Putamen (tissue), 1 donor: ENCODE measurements around the gene NWD2.

Source experiments
- DNase-seq: peaks from one replicate; pipeline ENCODE4 v3.0.0-alpha.2; 2016; ENCODE audit warnings: low spot score

The NWD2 gene

GRCh38 chr4:37304612-37305011 lies 60.1 kb downstream of the NWD2 start:
- DNase-seq = no peak

GRCh38 chr4:37305984-37306383 lies 61.4 kb downstream of the NWD2 start:
- DNase-seq = no peak

GRCh38 chr4:37317104-37317643 lies 72.6 kb downstream of the NWD2 start:
- DNase-seq = no peak

- DNase-seq = no peak
Observed at GRCh38 chr4:37320513-37321235, 76.1 kb downstream of the NWD2 start.

GRCh38 chr4:37322122-37322521 lies 77.6 kb downstream of the NWD2 start:
- DNase-seq = no peak

- peak; percentile 42 for DNase-seq
Observed at GRCh38 chr4:37324546-37324945, 80.0 kb downstream of the NWD2 start.

- no peak for DNase-seq
Observed at GRCh38 chr4:37326852-37327251, 82.3 kb downstream of the NWD2 start.

GRCh38 chr4:37338972-37339371 lies 94.4 kb downstream of the NWD2 start:
- no peak for DNase-seq

GRCh38 chr4:37358748-37359147 lies 114.2 kb downstream of the NWD2 start:
- no peak for DNase-seq

- DNase-seq = no peak
Observed at GRCh38 chr4:37359261-37359660, 114.7 kb downstream of the NWD2 start.

GRCh38 chr4:37365888-37366287 lies 121.3 kb downstream of the NWD2 start:
- DNase-seq = no peak

- DNase-seq = no peak
Observed at GRCh38 chr4:37367901-37368300, 123.4 kb downstream of the NWD2 start.

- no peak for DNase-seq
Observed at GRCh38 chr4:37370052-37370451, 125.5 kb downstream of the NWD2 start.

GRCh38 chr4:37381040-37381668 lies 136.6 kb downstream of the NWD2 start:
- DNase-seq = no peak

GRCh38 chr4:37383579-37384229 lies 139.2 kb downstream of the NWD2 start:
- DNase-seq = no peak

GRCh38 chr4:37385424-37385823 lies 140.9 kb downstream of the NWD2 start:
- no peak for DNase-seq

- no peak for DNase-seq
Observed at GRCh38 chr4:37388681-37389365, 144.3 kb downstream of the NWD2 start.

GRCh38 chr4:37389366-37389765 lies 144.8 kb downstream of the NWD2 start:
- no peak for DNase-seq

GRCh38 chr4:37389967-37390580 lies 145.5 kb downstream of the NWD2 start:
- peak; percentile 47 for DNase-seq

- DNase-seq = peak; percentile 86
Observed at GRCh38 chr4:37392521-37393255, 148.1 kb downstream of the NWD2 start.

GRCh38 chr4:37393321-37393720 lies 148.8 kb downstream of the NWD2 start:
- DNase-seq = no peak
